ENCODE results near the gene PROM1. TPM values are rescaled to one million over a fixed set of nuclear protein-coding genes. Genes with fewer than 3 reads are reported as not detected.

The PROM1 gene
- total and polyA plus RNA-seq, 2 of the 13 experiments (the other 11 are each of a cell fraction or from before 2014, with no cell fraction given): 3.9 to 16.4 TPM

- BruUV-seq (replicated peaks): no TSS peak
- DNase-seq (ENCODE audit: low spot score) (no peak), ATAC-seq (no peak), FAIRE-seq (no peak)
- WGBS (ENCODE audit: low lambda C conversion rate): 75% methylated on average over 17 of the region's 17 CpGs
- Histone ChIP-seq H4K20me1 (ENCODE audit: insufficient read depth, low read length) (no peaks in the 10 kb centered on the region), H3K4me1 (ENCODE audit: insufficient read depth, low read length) (peaks cover 16% of the 10 kb centered on the region), H3K36me3 (replicated peaks in 1 of 2; ENCODE audit: control insufficient read depth in 1 of 2, insufficient read depth in 2 of 2, low read length in 2 of 2) (no peaks in the 10 kb centered on the region; a peak in 1 of 5 replicates), H3K9me3 (ENCODE audit: low read length) (no peaks in the 10 kb centered on the region), H3K27me3 (ENCODE audit: control insufficient read depth in 1 of 2, insufficient read depth in 2 of 2, low read length in 2 of 2) (peaks cover 5 to 46% of the 10 kb centered on the region in 2 experiments; a peak in 4 of 5 replicates), H3K4me3 (replicated peaks in 1 of 3; ENCODE audit: insufficient read depth in 1 of 3, low read depth in 2 of 3, low read length in 3 of 3) (peak overlapping the region; percentile 32 to 76 (median 61); a peak in 4 of 6 replicates), H3K27ac (ENCODE audit: extremely low read length, insufficient read depth, low read length) (no peak overlapping the region), H3K4me2 (ENCODE audit: low read depth, low read length) (peak overlapping the region; percentile 87), H3K9ac (ENCODE audit: insufficient read depth, low read depth, low read length) (no peak overlapping the region), H2AFZ (ENCODE audit: low read length) (no peak overlapping the region), H3K79me2 (ENCODE audit: insufficient read depth, low read length) (no peaks in the 10 kb centered on the region)
- no peak for TF ChIP-seq ZFP91 (CRISPR knock-in tag; IDR thresholded peaks at IDR 0.05; ENCODE audit: borderline replicate concordance)
- TF ChIP-seq, protein P1, sequence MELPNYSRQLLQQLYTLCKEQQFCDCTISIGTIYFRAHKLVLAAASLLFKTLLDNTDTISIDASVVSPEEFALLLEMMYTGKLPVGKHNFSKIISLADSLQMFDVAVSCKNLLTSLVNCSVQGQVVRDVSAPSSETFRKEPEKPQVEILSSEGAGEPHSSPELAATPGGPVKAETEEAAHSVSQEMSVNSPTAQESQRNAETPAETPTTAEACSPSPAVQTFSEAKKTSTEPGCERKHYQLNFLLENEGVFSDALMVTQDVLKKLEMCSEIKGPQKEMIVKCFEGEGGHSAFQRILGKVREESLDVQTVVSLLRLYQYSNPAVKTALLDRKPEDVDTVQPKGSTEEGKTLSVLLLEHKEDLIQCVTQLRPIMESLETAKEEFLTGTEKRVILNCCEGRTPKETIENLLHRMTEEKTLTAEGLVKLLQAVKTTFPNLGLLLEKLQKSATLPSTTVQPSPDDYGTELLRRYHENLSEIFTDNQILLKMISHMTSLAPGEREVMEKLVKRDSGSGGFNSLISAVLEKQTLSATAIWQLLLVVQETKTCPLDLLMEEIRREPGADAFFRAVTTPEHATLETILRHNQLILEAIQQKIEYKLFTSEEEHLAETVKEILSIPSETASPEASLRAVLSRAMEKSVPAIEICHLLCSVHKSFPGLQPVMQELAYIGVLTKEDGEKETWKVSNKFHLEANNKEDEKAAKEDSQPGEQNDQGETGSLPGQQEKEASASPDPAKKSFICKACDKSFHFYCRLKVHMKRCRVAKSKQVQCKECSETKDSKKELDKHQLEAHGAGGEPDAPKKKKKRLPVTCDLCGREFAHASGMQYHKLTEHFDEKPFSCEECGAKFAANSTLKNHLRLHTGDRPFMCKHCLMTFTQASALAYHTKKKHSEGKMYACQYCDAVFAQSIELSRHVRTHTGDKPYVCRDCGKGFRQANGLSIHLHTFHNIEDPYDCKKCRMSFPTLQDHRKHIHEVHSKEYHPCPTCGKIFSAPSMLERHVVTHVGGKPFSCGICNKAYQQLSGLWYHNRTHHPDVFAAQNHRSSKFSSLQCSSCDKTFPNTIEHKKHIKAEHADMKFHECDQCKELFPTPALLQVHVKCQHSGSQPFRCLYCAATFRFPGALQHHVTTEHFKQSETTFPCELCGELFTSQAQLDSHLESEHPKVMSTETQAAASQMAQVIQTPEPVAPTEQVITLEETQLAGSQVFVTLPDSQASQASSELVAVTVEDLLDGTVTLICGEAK (IDR thresholded peaks at IDR 0.05): no peak
- TF ChIP-seq, protein P1 (CRISPR knock-in tag; IDR thresholded peaks at IDR 0.05): 0 out of 2 replicates have a peak, but pooled peaks have one; percentile 3
- TF ChIP-seq, protein P2, sequence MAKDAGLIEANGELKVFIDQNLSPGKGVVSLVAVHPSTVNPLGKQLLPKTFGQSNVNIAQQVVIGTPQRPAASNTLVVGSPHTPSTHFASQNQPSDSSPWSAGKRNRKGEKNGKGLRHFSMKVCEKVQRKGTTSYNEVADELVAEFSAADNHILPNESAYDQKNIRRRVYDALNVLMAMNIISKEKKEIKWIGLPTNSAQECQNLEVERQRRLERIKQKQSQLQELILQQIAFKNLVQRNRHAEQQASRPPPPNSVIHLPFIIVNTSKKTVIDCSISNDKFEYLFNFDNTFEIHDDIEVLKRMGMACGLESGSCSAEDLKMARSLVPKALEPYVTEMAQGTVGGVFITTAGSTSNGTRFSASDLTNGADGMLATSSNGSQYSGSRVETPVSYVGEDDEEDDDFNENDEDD (CRISPR knock-in tag; IDR thresholded peaks at IDR 0.05; ENCODE audit: borderline replicate concordance): no peak
- in situ Hi-C loops (cut with HindIII; ENCODE audit: extremely low pct_ligation_motif_present, low pct_unique_long_range_greater_than_20kb): no loop called here
- POLR2A ChIA-PET: interaction anchor here (0.6 to 1.3 kb wide), 3 partner anchors 32 to 34 kb away, joined by 3 read pairs; no protein-coding TSS in a partner anchor
- CTCF ChIA-PET (ENCODE audit: low intra/inter-chr PET ratio, low total read pairs): no interaction called here
- intact Hi-C loops (cut with micrococcal nuclease; ENCODE audit: unreplicated experiment): loop anchor here (2.0 to 5.0 kb wide), 4 partner anchors 50 to 117 kb away; no protein-coding TSS in a partner anchor
These were observed 1.8 kb downstream of the PROM1 start for GRCh38 chr4:16082041-16082425.

Measured in HepG2 (cell line).